EH (cell line): ENCODE data around the gene SLC17A5.
A peak's percentile ranks its signal among the peaks of the same experiment; 100 is the strongest.
"Not testable (repeated sequence)": the region's sequence is repeated elsewhere in the genome, so short reads cannot be mapped to it uniquely, and the experiment has no call there.

Source experiments
- DNase-seq: peaks from one replicate; pipeline ENCODE4 v3.0.0-alpha.2; 2015; ENCODE audit warnings: low read depth

SLC17A5 gene

DNA sequence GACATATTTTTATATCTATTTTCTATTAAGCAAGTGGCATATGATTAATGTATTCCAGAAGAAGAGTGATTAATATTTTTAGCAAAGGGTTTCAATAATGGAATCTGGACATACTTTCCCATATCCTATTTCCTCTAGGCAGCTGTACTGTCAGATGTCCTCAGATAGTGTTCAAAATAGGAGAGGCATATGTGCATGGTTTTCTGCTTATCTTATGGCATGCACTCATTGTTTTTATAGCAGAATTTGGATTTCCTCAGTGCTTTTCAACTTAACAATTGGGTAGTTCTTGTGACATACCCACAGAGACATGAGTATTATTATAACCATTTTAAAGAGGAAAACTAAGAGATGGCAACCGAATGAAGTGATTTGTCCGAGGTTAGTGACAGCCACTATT, 12.6 kb upstream of the SLC17A5 start:
- peak; percentile 17 for DNase-seq

DNA sequence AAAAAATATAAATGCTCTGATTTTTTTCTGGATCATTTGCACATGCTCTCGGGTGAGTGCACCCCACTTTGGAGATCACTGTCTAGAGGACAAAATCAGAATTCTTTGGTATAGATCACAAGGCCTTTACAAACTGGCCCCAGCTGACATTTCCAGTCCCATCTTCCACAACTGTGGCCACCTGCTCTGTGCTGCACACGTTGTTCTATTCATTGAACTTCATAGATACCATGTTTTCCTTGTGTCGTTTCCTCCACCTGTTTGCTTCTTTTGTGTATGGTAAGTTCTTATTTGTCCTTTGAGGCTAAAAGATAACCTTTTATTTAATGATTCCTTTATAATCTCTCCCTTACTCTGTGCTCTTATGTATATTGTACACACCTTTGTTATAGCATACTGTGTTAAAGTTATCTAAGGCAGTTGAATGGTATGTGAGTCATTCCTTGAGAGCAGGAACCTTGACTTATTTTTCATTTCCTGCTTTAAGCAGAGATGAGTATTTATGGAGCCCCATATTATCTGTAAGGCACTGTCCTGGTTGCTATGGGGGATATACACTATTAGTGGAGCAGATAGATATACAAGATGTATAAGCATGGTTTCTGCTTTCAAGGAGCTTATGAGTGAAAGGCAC, 12.0 kb upstream of the SLC17A5 start:
- peak; percentile 27 for DNase-seq

DNA sequence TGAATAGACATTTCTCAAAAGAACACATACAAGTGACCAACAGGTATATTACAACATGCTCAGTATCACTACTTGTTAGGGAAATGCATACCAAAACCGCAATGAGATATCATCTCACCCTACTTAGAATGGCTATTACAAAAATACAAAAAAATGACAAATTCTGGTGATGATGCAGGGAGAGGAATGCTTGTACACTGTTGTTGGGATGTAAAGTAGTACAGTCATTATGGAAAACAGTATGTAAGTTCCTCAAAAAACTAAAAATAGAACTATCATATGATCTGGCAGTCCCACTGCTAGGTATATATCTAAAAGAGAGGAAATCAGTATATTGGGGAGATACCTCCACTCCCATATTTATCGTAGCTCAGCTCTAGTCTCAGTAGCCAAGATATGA, 10.9 kb upstream of the SLC17A5 start:
- DNase-seq = peak; percentile 38

DNA sequence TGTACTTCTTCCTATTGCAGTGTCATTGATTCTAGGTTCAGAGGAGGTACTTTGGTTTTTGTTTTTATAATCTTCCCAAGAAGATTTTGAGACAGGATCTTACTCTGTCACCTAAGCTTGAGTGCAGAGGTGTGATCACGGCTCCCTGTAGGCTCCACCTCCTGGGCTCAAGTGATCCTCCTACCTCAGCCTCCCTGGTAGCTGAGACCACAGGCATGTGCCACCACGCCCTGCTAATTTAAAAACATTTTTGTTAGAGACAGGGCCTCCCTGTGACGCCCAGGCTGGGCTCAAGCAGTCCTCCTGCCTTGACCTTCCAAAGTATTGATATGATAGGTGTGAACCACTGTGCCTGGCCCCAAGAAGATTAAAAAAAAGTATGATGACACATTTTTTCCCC, 3.4 kb upstream of the SLC17A5 start:
- no peak for DNase-seq

DNA sequence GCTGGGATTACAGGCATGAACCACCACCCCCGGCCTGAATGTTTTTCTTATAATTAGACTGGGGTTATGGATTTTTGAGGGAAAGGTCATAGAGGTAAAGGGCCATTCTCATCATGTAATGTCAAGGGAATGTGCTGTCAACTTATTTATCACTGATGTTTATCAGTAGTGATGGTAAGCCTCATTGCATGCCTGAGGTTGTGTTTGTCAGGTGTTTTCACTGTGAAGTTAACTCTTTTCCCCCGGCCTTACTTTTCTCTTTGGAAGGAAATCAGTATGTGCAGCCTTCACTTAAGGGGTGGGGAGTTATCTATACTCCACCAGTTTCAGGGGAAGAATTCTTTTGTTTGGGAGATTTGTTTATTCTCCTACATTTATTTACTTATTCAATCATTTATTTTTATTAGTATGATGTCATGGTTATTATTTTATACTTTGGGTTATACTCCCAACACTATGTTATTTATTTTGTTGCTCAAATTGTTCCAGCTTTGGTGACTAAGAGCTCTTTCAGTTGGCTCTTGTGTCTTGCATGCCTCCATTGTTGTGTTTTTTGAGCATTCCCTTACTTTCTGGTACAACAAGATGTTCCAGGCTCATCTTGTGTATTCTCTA, 2.8 kb upstream of the SLC17A5 start:
- no peak for DNase-seq

DNA sequence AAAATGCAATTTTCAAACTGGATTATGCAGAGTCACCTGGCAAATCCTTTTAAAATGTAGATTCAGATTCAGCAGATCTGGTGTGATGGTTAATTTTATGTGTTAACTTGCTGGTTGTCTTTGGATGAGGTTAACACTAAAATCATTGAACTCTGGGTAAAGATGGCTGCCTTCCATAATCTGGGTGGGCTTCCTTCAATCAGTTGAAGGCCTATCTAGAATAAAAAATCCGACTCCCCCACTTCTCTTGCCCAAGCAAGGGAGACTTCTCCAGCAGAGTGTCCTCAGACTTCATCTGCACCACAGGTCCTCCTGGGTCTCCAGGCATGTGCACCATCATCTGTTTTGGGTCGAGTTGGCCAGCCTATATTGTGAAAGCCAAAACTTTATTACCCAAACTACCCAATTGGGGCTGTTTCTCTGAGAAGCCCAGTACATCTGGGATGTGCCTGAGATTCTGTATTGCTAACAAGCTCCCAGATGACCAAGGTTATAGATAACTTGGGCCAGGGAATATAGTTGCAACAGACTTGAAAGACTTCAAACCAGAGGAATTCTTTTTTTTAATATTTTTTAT, 1.6 kb upstream of the SLC17A5 start:
- DNase-seq = no peak

DNA sequence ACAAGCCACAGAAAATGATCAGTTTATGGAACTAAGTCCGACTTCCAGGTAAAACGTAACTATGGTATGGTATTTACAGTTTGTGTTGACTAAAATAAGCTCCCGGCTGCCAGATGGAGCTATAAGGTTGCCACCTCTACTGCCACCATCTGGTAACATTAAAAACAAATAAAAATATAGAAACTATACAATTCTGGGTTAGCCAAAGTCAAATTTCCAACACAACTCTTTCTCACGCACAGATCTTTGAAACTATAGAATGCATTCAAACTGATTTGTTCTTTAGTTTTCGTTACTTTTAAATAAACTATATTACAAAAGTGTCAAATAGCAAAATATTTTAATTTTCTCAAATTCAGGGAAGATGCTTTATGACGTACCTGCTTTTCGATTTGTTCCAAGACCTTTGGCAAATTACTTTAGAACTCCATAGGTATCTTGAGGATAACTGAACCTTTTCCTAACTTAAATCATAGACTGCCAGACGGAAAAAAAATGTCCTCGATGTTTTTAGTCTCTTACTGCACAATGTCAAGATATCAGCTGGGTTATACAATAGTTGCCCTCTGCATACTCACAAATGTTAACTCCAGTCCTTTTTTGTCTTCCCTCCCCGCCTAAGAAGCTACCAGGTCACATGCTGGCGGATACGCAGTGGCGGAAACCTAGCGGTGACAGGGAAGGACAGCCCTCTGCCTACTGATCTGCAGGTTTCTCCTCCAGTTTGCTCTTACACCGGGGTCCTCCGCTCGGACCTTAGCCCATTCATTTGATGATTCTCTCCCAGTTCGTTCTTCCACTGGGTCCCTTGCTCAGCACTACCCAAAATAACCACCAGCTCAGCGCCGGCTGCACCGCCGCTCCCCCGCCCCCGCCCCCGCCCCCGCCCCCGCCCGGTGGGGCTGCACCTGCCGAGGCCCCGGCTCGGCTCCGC, 888 bp downstream of the SLC17A5 start:
- DNase-seq = peak; percentile 67

DNA sequence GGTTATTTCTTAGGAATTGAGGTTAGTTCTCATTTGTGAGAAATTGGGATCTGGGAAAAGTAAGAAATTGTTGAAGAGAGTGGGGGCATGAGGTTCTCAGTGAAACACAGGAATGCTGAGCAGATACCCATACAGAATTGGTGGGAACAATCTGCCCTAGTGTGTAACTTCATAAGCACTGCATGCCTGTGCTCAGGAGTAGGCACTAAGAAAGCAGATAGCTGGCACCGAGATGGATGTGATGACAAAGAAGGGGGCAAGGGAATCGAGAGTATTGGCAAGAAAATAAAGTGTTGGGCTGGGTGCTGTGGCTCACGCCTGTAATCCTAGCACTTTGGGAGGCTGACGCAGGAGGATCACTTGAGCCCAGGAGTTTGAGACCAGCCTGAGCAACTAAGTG, 4.0 kb downstream of the SLC17A5 start:
- no peak for DNase-seq

DNA sequence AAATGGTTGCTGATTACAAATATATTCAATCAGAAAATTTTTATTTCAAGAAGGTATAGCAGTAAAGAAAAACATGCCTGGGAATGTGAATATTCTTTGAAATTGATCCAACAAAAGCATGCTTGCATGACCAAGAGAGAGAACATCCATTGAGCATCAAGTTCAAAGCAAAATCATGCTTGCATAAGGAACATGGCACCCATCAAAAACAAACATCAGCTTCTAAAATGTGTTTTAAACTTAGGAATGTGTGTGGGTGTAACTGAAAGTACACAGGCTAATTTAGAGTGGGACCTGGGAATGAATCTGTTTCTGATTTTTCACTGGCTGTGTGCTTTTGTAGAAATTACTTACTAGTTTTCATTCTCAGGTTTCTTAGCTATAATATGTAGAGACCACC, 5.6 kb downstream of the SLC17A5 start:
- peak; percentile 48 for DNase-seq

DNA sequence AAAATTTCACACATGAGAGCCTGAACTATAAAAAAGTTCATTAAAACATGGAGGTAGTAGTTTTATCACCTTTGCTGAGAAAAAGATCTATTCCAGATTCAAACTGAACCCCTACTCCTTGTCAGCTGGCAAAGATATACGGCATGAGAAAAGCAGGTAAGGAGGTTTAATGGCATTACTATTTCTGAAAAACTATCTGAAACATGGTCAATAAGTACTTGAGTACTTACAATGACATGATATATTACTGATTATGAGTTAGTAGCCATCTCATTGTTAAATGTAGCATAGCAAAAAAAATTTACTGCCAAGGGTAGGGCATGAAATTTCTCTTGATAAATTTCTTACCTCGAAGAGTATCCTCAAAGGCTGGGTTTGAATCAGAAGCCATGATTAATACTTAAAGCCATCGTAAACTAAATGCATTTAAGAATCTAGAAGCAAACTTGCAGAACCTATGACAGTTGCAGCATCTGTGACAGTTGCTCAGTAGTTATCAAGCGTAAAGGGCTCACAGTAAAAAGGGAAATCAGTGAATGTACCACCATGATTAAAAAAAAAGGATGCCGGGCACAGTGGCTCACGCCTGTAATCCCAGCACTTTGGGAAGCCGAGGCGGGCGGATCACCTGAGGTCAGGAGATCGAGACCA, 8.7 kb downstream of the SLC17A5 start:
- no peak for DNase-seq

DNA sequence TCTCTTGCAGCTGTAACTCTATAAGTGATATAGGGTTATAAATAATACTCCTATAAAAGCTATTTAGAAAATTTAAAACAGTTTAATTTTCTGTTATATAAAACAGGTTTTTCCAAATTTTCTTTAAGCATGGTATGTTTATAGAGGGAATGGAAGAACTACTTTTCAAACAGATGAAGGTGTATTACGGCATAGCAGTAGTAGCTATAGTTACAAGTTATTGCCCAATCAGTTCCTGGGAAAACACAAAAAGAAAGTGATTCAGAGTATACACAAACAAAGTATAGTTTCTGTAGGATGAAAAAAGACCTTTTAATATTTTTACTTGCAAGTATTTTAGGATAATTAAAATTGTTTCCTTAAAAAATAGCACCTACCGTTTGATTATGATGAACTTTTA, 9.8 kb downstream of the SLC17A5 start:
- no peak for DNase-seq

DNA sequence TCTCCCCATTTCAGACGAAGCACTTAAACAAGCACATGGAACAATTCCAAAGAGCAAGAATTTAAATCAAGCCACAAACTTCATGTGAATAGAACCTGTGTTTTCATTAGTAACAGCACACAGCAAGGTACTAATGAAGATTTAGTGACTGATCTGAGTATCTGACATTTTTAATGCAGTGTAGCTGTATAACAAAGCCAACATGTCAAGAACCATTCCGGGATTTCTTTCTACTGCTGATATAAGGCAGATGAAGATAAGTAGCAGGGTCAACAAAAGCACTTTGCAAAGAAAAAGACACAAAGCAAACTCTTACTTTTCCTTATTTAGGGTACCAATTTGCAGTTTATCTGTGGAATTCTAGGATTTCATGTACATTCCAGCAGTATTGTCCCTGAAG, 11.3 kb downstream of the SLC17A5 start:
- DNase-seq = no peak

DNA sequence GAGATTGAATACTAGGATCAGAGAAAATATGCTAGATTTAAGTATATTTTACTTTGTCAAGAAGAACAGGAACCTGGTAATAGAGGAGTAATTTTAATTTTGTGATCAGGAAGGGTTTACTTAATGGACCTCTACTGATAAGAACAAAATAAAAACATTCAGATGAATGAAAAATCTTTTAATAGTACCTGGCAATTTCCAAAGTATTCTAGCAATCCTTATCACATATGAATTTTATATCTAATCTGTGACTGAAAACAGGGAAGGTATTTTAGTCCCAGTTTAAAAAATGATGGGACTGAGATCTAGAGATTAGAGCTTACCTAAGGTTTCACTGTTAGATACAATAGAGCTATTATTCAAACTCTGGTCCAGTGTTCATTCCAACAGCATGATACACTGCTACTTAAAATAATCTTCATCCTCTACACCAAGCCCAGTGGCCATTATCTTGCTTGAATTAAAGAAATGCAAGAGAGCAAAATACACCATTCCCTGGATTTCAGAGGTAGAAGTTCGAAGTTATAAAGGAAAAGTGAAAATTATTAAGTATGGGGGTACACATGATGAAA, 13.5 kb downstream of the SLC17A5 start:
- peak; percentile 14 for DNase-seq

DNA sequence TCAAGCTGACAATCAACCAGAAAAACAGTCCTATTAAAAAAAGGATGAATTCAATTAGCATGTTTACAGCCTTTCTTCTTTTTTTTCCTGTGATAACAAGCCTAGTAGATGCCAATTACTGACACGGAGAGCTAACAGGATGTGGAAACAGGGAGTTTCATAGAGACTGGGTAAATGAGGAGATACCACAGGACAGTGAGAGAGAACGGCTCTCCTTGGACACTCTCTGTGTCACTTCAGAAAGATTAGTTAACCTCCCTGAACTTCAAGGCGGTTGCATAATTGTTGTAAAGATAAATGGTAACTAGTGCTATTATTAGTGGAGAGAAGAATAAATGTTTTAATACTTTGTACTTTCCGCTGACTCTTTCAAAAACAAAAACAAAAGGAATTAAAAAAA, 14.8 kb downstream of the SLC17A5 start:
- DNase-seq = no peak

DNA sequence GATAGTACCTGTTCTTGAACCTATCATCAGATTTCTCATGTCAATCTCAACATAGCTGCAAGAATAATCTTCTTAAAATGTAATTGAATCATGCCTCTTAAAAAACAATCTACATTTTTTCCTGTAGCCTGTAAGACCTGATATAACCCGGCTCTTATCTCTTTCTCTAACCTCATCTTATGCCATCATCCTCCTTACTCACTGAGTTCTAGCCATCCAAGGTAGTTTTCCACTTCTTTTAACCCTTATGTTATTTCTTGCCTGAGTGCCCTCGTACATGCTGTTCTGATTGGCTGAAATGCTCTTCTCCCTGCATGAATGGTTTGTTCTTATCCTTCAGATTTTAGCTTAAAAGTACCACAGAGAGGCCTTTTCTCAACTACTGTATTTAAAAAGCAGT, 16.4 kb downstream of the SLC17A5 start:
- no peak for DNase-seq

DNA sequence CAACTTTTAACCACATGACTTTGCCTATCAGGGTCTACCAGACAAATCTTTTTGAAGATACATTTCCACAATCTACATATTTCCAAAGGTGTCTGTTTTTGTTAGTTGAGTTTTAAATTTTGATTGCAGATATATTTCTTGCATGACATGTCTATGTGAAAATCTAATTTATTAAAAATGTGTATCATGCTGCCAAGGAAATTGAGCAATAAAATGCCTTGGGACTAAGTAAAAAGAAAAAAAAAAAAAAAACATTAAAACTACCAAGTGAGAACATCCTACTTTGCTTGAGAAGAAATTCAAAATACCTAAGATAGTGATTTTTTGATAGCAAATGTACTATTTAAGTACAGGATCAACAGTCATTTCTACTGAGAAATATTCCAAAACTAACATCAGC, 17.7 kb downstream of the SLC17A5 start:
- DNase-seq = no peak

DNA sequence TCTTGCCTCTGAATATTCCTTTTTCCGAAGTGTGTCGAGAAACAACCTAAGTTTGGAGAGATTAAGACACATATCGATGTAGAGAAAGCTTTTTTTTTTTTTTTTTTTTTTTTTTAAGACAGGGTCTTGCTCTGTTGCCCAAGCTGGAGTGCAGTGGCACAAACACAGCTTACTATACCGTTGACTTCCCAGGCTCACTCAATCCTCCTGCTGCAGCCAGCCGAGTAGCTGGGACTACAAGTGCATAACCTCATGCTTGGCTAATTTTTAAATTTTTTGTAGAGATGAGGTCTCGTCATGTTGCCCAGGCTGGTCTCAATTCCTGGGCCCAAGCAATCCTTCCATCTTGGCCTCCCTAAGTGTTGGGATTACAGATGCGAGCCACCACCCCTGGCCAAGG, 21.4 kb downstream of the SLC17A5 start:
- no peak for DNase-seq

DNA sequence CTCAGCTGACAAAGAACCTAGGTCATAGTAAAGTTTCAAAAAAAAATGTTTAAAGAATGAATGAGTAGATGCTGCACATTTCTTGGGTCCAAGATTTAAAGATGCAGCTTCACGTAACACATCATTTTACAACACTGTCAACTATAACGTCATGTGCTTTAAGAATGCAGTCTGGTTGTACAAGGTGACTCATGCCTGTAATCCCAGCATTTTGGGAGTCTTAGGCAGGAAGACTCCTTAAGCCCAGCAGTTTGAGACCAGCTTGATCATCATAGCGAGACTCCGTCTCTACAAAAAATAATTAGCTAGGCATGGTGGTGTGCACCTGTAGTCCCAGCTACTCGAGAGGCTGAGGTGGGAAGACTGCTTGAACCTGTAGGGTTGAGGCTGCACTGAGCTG, 21.9 kb downstream of the SLC17A5 start:
- peak; percentile 70 for DNase-seq

DNA sequence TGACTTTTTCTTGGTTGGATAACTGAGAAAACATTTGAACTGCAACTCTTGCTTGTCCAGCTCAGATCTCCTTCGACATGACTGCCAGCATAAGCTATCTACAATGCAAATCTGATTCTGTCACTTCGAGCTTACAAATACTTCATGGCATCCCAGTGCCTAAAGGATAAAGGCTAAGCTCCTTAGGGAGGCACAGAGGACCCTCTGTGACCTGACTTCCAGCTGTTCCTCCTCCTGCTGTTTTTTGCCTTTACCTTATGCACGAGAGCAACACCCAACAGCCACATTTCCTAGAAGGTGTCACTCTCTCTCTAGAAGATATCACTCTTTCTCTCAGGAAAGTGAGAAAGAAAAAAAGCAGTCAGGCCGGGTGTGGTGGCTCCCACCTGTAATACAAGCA, 23.4 kb downstream of the SLC17A5 start:
- no peak for DNase-seq

DNA sequence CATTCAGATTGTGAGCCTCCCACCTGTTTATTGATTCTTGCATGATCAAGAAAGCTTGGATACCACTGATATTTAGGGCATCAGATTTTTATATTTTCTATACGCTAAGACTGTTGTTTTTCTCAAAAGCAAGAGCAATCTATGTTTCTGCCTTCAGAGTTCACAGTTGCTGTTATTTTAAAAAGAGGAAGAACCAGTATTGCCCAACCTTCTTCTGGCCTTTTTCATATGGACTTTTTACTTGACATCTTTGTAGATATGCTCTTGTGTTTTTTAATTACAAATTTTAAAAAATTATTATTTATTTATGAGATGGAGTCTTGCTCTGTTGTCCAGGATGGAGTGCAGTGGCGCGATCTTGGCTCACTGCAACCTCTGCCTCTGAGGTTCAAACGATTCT, 28.9 kb downstream of the SLC17A5 start:
- no peak for DNase-seq

DNA sequence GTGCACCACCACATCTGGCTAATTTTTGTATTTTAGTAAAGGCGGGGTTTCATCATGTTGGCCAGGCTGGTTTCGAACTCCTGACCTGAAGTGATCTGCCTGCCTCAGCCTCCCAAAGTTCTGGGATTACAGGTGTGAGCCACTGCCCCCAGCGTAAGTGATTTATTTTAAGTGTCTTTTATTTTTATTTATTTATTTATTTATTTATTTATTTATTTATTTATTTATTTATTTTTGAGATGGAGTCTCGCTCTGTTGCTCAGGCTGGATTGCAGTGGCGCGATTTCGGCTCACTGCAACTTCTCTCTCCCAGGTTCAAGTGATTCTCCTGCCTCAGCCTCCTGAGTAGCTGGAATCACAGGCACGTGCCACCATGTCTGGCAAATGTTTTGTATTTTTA, 30.3 kb downstream of the SLC17A5 start:
- not testable (repeated sequence) for DNase-seq

DNA sequence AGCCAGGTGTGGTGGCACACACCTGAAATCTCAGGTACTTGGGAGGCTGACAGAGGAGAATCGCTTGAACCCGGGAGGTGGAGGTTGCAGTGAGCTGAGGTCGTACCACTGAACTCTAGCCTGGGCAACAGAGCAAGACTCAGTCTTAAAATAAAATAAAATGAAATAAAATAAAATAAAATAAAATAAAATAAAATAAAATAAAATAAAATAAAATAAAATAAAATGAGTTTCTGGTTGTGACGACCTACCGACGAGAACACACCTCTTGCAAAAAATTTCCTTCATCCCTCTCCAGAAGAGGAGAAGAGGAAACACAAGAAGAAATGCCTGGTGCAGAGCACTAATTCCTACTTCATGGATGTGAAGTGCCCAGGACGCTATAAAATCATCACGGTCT, 35.7 kb downstream of the SLC17A5 start:
- DNase-seq = not testable (repeated sequence)
